Uterus (tissue), 2 donors: ENCODE results near the gene DPH7.

Source experiments
- CTCF ChIP-seq, 4 experiments: fragments of 200-600 bp in 2 of 4; fragments of 450-650 bp in 2 of 4; sonication (generic) in 2 of 4; IDR thresholded peaks; one replicate each; pipeline ENCODE4 v1.5.1; 2016 to 2019; ENCODE audit warnings: antibody characterized with exemption in 4 of 4, mild to moderate bottlenecking in 2 of 4, moderate library complexity in 1 of 4
- POLR2A ChIP-seq, 2 donors: fragments of 450-650 bp; IDR thresholded peaks; one replicate each; pipeline ENCODE4 v1.6.1; 2016; ENCODE audit warnings: antibody characterized with exemption in 2 of 2, mild to moderate bottlenecking in 1 of 2, moderate library complexity in 1 of 2

GRCh38 chr9:137619240-137620047, 40.7 kb upstream of the DPH7 start:
- no peak for TF ChIP-seq CTCF (IDR thresholded peaks at IDR 0.05)
- TF ChIP-seq POLR2A (IDR thresholded peaks at IDR 0.05), result no peak
